B cell (primary cell): ENCODE results near the gene PRX. TPM values are rescaled to one million over a fixed set of nuclear protein-coding genes. Genes with fewer than 3 reads are reported as not detected.

ENCODE experiments used
- ATAC-seq: fragments of 200-7000 bp; cut with Tn5 transposase; one replicate; pipeline ENCODE4 v1.10.0; 2021; ENCODE audit warnings: low read depth, mild to moderate bottlenecking, moderate number of reproducible peaks, moderate library complexity
- CTCF ChIA-PET: fragments of 350-600 bp; sonication (Branson Sonifier 250); formaldehyde crosslinking; loops from one replicate; lab custom pipeline; 2021; ENCODE audit warnings: antibody characterized with exemption, inconsistent platforms; lab: Charles Lee
- POLR2A ChIA-PET: fragments of 350-600 bp; sonication (Branson Sonifier 250); formaldehyde crosslinking; loops from one replicate; lab custom pipeline; 2021; ENCODE audit warnings: antibody characterized with exemption; lab: Charles Lee
- DNase-seq: peaks from one replicate; pipeline ENCODE4 v3.0.0; 2013
- H2AFZ ChIP-seq: 2 replicates; pipeline ENCODE4 v1.6.1; 2012; ENCODE audit warnings: mild to moderate bottlenecking, low read depth, low read length; ENCODE audit not compliant: insufficient read depth, poor library complexity, severe bottlenecking
- H3K27ac ChIP-seq, 2 donors: 1 replicate in 1 of 2; 2 replicates in 1 of 2; pipeline ENCODE4 v1.5.1; 2012 to 2013; ENCODE audit warnings: low read length in 2 of 2, mild to moderate bottlenecking in 2 of 2, moderate library complexity in 1 of 2
- H3K27me3 ChIP-seq, 4 experiments: fragments of 200-600 bp in 1 of 4; sonication (generic) in 1 of 4; replicated peaks in 1 of 4; 1 replicate in 2 of 4; 2 replicates in 2 of 4; pipeline versions ENCODE4 v1.6.1 to v1.7.0; 2013 to 2016; ENCODE audit warnings: low read length in 3 of 4, mild to moderate bottlenecking in 2 of 4, mixed read lengths in 1 of 4, moderate library complexity in 1 of 4; ENCODE audit not compliant: insufficient read depth in 4 of 4, control insufficient read depth in 3 of 4; ENCODE audit errors: control extremely low read depth in 1 of 4
- H3K36me3 ChIP-seq, 2 experiments: replicated peaks in 1 of 2; 1 replicate in 1 of 2; 2 replicates in 1 of 2; pipeline versions ENCODE4 v1.6.1 to v1.7.1; 2013; ENCODE audit warnings: low read length in 1 of 2; ENCODE audit not compliant: insufficient read depth in 2 of 2, control insufficient read depth in 1 of 2; ENCODE audit errors: control extremely low read depth in 1 of 2, extremely low read depth in 1 of 2
- H3K4me1 ChIP-seq, 2 donors: fragments of 200-600 bp in 1 of 2; sonication (generic) in 1 of 2; 1 replicate in 1 of 2; 2 replicates in 1 of 2; pipeline versions ENCODE4 v1.5.1 to v1.6.1; 2013 to 2017; ENCODE audit warnings: low read length in 2 of 2; ENCODE audit not compliant: control insufficient read depth in 2 of 2, insufficient read depth in 2 of 2
- H3K4me2 ChIP-seq: replicated peaks from 2 replicates; pipeline ENCODE3; 2012; ENCODE audit warnings: mild to moderate bottlenecking, low read depth, low read length; ENCODE audit not compliant: poor library complexity, severe bottlenecking
- H3K4me3 ChIP-seq, 5 experiments: fragments of 200-600 bp in 1 of 5; sonication (generic) in 1 of 5; 1 replicate in 3 of 5; 2 replicates in 2 of 5; pipeline versions ENCODE4 v1.5.1 to v1.7.0; 2011 to 2016; ENCODE audit warnings: low read length in 4 of 5, mild to moderate bottlenecking in 4 of 5, low read depth in 2 of 5, control low read depth in 1 of 5, moderate library complexity in 1 of 5; ENCODE audit not compliant: insufficient read depth in 1 of 5; ENCODE audit errors: control extremely low read depth in 1 of 5, extremely low read depth in 1 of 5
- H3K79me2 ChIP-seq: fragments of 200-600 bp; sonication (generic); one replicate; pipeline ENCODE4 v1.6.0; 2016; ENCODE audit warnings: low read length; ENCODE audit not compliant: control insufficient read depth, insufficient read depth
- H3K9ac ChIP-seq: fragments of 200-600 bp; sonication (generic); 2 replicates; pipeline ENCODE4 v1.6.1; 2017; ENCODE audit warnings: mild to moderate bottlenecking, low read length, moderate library complexity
- H3K9me3 ChIP-seq, 3 donors: one replicate each; pipeline versions ENCODE4 v1.6.1 to v1.7.1; 2013; ENCODE audit warnings: low read length in 2 of 3; ENCODE audit not compliant: control insufficient read depth in 2 of 3, insufficient read depth in 1 of 3; ENCODE audit errors: control extremely low read depth in 1 of 3
- H4K20me1 ChIP-seq: 2 replicates; pipeline ENCODE4 v1.6.0; 2012; ENCODE audit warnings: mild to moderate bottlenecking, low read length; ENCODE audit not compliant: insufficient read depth, control insufficient read depth, poor library complexity, severe bottlenecking
- H3K27ac Mint-ChIP-seq: one replicate; pipeline ENCODE4 v1.8.0; 2021; ENCODE audit warnings: mixed read lengths
- H3K27me3 Mint-ChIP-seq: one replicate; pipeline ENCODE4 v1.8.0; 2021; ENCODE audit warnings: mixed read lengths
- H3K4me1 Mint-ChIP-seq: one replicate; pipeline ENCODE4 v1.8.0; 2021; ENCODE audit warnings: mixed read lengths
- H3K4me3 Mint-ChIP-seq: one replicate; pipeline ENCODE4 v1.8.0; 2021; ENCODE audit warnings: mixed read lengths
- H3K9me3 Mint-ChIP-seq: one replicate; pipeline ENCODE4 v1.8.0; 2022; ENCODE audit warnings: mixed read lengths; ENCODE audit not compliant: insufficient read depth
- CTCF ChIP-seq: fragments of 200-600 bp; IDR thresholded peaks from one replicate; pipeline ENCODE4 v1.8.0; 2022; ENCODE audit warnings: antibody characterized with exemption, mild to moderate bottlenecking
- EZH2 ChIP-seq: IDR thresholded peaks from 2 replicates; pipeline ENCODE4 v1.6.1; 2012; ENCODE audit warnings: borderline replicate concordance, low read depth, mild to moderate bottlenecking, moderate library complexity, low read length; ENCODE audit not compliant: insufficient read depth, poor library complexity, severe bottlenecking
- WGBS: methylation state at CpG from one replicate; pipeline ENCODE4 v1.1.5; 2013; ENCODE audit warnings: missing lambda C conversion rate; ENCODE audit not compliant: insufficient coverage; 5-methylcytosine and 5-hydroxymethylcytosine counted together
- intact Hi-C: fragments of 100-400 bp; cut with micrococcal nuclease; formaldehyde crosslinking; loops from one replicate; pipeline ENCODE4 v1.10.0; 2022
- polyA plus RNA-seq: library from polyadenylated mRNA; depleted of rRNA; stranded (reverse); fragments of >200 nt; gene quantifications from 2 replicates; pipeline ENCODE4 v1.2.3, GENCODE V29; 2012
- total RNA-seq, 2 donors: library from RNA; stranded (reverse); fragments of 120-200 nt in 1 of 2; gene quantifications; 1 replicate in 1 of 2; 2 replicates in 1 of 2; pipeline versions ENCODE4 v1.2.3 to v1.2.4, GENCODE V29; 2013 to 2022

Gene PRX
- total and polyA plus RNA-seq, 2 donors (not counting 1 experiment from before 2014, with no cell fraction given) = 1.1 to 2.5 TPM

- DNase-seq = no peak
- intact Hi-C loops = no loop called here
- H3K4me3 Mint-ChIP-seq = no peak overlapping the region
- H3K4me2 ChIP-seq = no peak overlapping the region
- no peaks in the 10 kb centered on the region for H3K9me3 Mint-ChIP-seq
- H3K79me2 ChIP-seq = no peaks in the 10 kb centered on the region
- H2AFZ ChIP-seq = no peak overlapping the region
- no peaks in the 10 kb centered on the region for H3K27me3 ChIP-seq
- H3K27me3 Mint-ChIP-seq = no peaks in the 10 kb centered on the region
- ChIA-PET POLR2A (no interaction called here), CTCF (no interaction called here)
- H3K9ac ChIP-seq = no peak overlapping the region
- H3K27ac Mint-ChIP-seq = no peak overlapping the region
- H3K4me1 ChIP-seq = peaks cover 10 to 17% of the 10 kb centered on the region in 2 donors
- 62% methylated on average over 4 of the region's 5 CpGs for WGBS
- no peak for ATAC-seq
- peaks cover 0 to 4% (median 0%) of the 10 kb centered on the region in 3 donors for H3K9me3 ChIP-seq
- no peak overlapping the region for H3K4me3 ChIP-seq
- TF ChIP-seq CTCF (no peak), EZH2 (no peak)
- no peak overlapping the region for H3K27ac ChIP-seq
- peaks cover 16% of the 10 kb centered on the region for H4K20me1 ChIP-seq
- peaks cover 25% of the 10 kb centered on the region for H3K4me1 Mint-ChIP-seq
- H3K36me3 ChIP-seq = peaks cover 0 to 10% of the 10 kb centered on the region in 2 experiments
Measured at GRCh38 chr19:40363069-40363468, 50.1 kb downstream of the PRX start.

- no peak overlapping the region for H2AFZ ChIP-seq
- H3K9me3 ChIP-seq = peaks cover 0 to 4% (median 0%) of the 10 kb centered on the region in 3 donors
- no peak overlapping the region for H3K4me2 ChIP-seq
- DNase-seq (no peak), ATAC-seq (no peak)
- Mint-ChIP-seq H3K4me1 (peaks cover 34% of the 10 kb centered on the region), H3K4me3 (no peak overlapping the region), H3K9me3 (no peaks in the 10 kb centered on the region), H3K27ac (no peak overlapping the region), H3K27me3 (no peaks in the 10 kb centered on the region)
- H3K4me3 ChIP-seq = no peak overlapping the region
- no peak overlapping the region for H3K9ac ChIP-seq
- no CpG with 5 or more reads among the region's 3 CpGs for WGBS
- POLR2A ChIA-PET = no interaction called here
- CTCF ChIA-PET = interaction anchor here (0.9 kb wide), 1 partner anchor 9 kb away, joined by 3 read pairs; no protein-coding TSS in a partner anchor
- TF ChIP-seq EZH2 (no peak), CTCF (no peak)
- no peaks in the 10 kb centered on the region for H3K79me2 ChIP-seq
- H3K36me3 ChIP-seq = peaks cover 0 to 8% of the 10 kb centered on the region in 2 experiments
- peaks cover 10 to 23% of the 10 kb centered on the region in 2 donors for H3K4me1 ChIP-seq
- intact Hi-C loops = no loop called here
- H3K27ac ChIP-seq = no peak overlapping the region
- H4K20me1 ChIP-seq = peaks cover 24% of the 10 kb centered on the region
- H3K27me3 ChIP-seq = no peaks in the 10 kb centered on the region
Measured at GRCh38 chr19:40362160-40362559, 51.0 kb downstream of the PRX start.
